WTC11 (cell line): ENCODE data around the gene TGFBRAP1. TPM values are rescaled to one million over a fixed set of nuclear protein-coding genes. Genes with fewer than 3 reads are reported as not detected.
A peak's percentile ranks its signal among the peaks of the same experiment; 100 is the strongest.

Source experiments
- ATAC-seq: fragments of 200-7000 bp; cut with Tn5 transposase; 2 replicates; pipeline ENCODE4 v1.10.0; 2021; ENCODE audit warnings: mild to moderate bottlenecking, moderate library complexity
- CTCF ChIA-PET: fragments of 300-600 bp; sonication (Branson Sonifier 250); formaldehyde crosslinking; loops from one replicate; lab custom pipeline; 2021; ENCODE audit warnings: antibody characterized with exemption; lab: Charles Lee
- POLR2A ChIA-PET: fragments of 350-600 bp; sonication (Branson Sonifier 250); formaldehyde crosslinking; loops from one replicate; lab custom pipeline; 2021; ENCODE audit warnings: antibody characterized with exemption; lab: Charles Lee
- DNase-seq: peaks from one replicate; pipeline ENCODE4 v3.0.0; 2021; ENCODE audit warnings: low spot score
- H3K27ac Mint-ChIP-seq: 2 replicates; pipeline ENCODE4 v1.8.0; 2021; ENCODE audit warnings: mixed read lengths
- H3K27me3 Mint-ChIP-seq: 2 replicates; pipeline ENCODE4 v1.8.0; 2021; ENCODE audit warnings: low read depth, mild to moderate bottlenecking, moderate library complexity, mixed read lengths
- H3K36me3 Mint-ChIP-seq: 2 replicates; pipeline ENCODE4 v1.8.0; 2021; ENCODE audit warnings: mixed read lengths
- H3K4me1 Mint-ChIP-seq: 2 replicates; pipeline ENCODE4 v1.8.0; 2022; ENCODE audit warnings: mixed read lengths
- H3K4me3 Mint-ChIP-seq: 2 replicates; pipeline ENCODE4 v1.8.0; 2021; ENCODE audit warnings: mild to moderate bottlenecking, moderate library complexity, mixed read lengths
- H3K9me3 Mint-ChIP-seq: 2 replicates; pipeline ENCODE4 v1.8.0; 2021; ENCODE audit warnings: mixed read lengths
- ATF1 ChIP-seq: sonication (generic); formaldehyde crosslinking; IDR thresholded peaks from 2 replicates; pipeline ENCODE4 v1.8.1; 2023; ENCODE audit warnings: mild to moderate bottlenecking, moderate library complexity, missing genetic modification reagents
- ELF4 ChIP-seq: sonication (generic); formaldehyde crosslinking; IDR thresholded peaks from 2 replicates; pipeline ENCODE4 v1.8.1; 2022; ENCODE audit warnings: low read depth, mild to moderate bottlenecking, moderate library complexity, missing genetic modification reagents
- EMX1 ChIP-seq: fragments of 250-450 bp; sonication (Bioruptor Pico); IDR thresholded peaks from 2 replicates; pipeline ENCODE4 v1.8.0; 2021; ENCODE audit warnings: mild to moderate bottlenecking
- GRHL2 ChIP-seq: fragments of 250-450 bp; sonication (Bioruptor Pico); IDR thresholded peaks from 2 replicates; pipeline ENCODE4 v1.8.0; 2022; ENCODE audit warnings: mild to moderate bottlenecking, moderate library complexity; ENCODE audit not compliant: insufficient replicate concordance, severe bottlenecking
- JUN ChIP-seq: sonication (generic); formaldehyde crosslinking; IDR thresholded peaks from 2 replicates; pipeline ENCODE4 v1.8.0; 2023; ENCODE audit warnings: mild to moderate bottlenecking, missing genetic modification reagents
- MXD4 ChIP-seq: fragments of 250-450 bp; sonication (Bioruptor Pico); IDR thresholded peaks from 2 replicates; pipeline ENCODE4 v1.8.0; 2021; ENCODE audit warnings: mild to moderate bottlenecking, moderate library complexity, borderline replicate concordance
- NR2C2 ChIP-seq: sonication (generic); formaldehyde crosslinking; IDR thresholded peaks from 2 replicates; pipeline ENCODE4 v1.8.0; 2022; ENCODE audit warnings: mild to moderate bottlenecking, missing genetic modification reagents
- SMAD4 ChIP-seq: sonication (generic); formaldehyde crosslinking; IDR thresholded peaks from 2 replicates; pipeline ENCODE4 v1.8.0; 2022; ENCODE audit warnings: mild to moderate bottlenecking, missing genetic modification reagents
- ZNF232 ChIP-seq: sonication (generic); formaldehyde crosslinking; IDR thresholded peaks from 2 replicates; pipeline ENCODE4 v1.8.0; 2022; ENCODE audit warnings: mild to moderate bottlenecking, missing genetic modification reagents
- total RNA-seq: library from RNA; stranded (reverse); gene quantifications from 3 replicates; pipeline ENCODE4 v1.2.3, GENCODE V29; 2021
- TF ChIP-seq, protein P1 (sequence below): sonication (generic); formaldehyde crosslinking; IDR thresholded peaks from 2 replicates; pipeline ENCODE4 v1.8.1; 2023; ENCODE audit warnings: mild to moderate bottlenecking, missing genetic modification reagents, moderate library complexity
- TF ChIP-seq, protein P2 (sequence below): sonication (generic); formaldehyde crosslinking; IDR thresholded peaks from 2 replicates; pipeline ENCODE4 v1.8.1; 2022; ENCODE audit warnings: missing genetic modification reagents, borderline replicate concordance
- TF ChIP-seq, protein P3 (sequence below): sonication (generic); formaldehyde crosslinking; IDR thresholded peaks from 2 replicates; pipeline ENCODE4 v1.8.1; 2022; ENCODE audit warnings: mild to moderate bottlenecking, missing genetic modification reagents, moderate library complexity, borderline replicate concordance
- TF ChIP-seq, protein P4 (sequence below): sonication (generic); formaldehyde crosslinking; IDR thresholded peaks from 2 replicates; pipeline ENCODE4 v1.8.1; 2023; ENCODE audit warnings: mild to moderate bottlenecking, missing genetic modification reagents, borderline replicate concordance
- TF ChIP-seq, protein P5 (sequence below): sonication (generic); formaldehyde crosslinking; IDR thresholded peaks from 2 replicates; pipeline ENCODE4 v1.8.0; 2022; ENCODE audit warnings: mild to moderate bottlenecking, missing genetic modification reagents
- TF ChIP-seq, protein P6 (sequence below): sonication (generic); formaldehyde crosslinking; IDR thresholded peaks from 2 replicates; pipeline ENCODE4 v1.8.1; 2023; ENCODE audit warnings: mild to moderate bottlenecking, missing genetic modification reagents, moderate library complexity
- TF ChIP-seq, protein P7 (sequence below): fragments of 250-450 bp; sonication (Bioruptor Pico); IDR thresholded peaks from 2 replicates; pipeline ENCODE4 v2.1.2; 2022; ENCODE audit warnings: mild to moderate bottlenecking, moderate library complexity

TGFBRAP1 gene
- total RNA-seq, 1 experiment from 2014 or later = 16.3 TPM

DNA sequence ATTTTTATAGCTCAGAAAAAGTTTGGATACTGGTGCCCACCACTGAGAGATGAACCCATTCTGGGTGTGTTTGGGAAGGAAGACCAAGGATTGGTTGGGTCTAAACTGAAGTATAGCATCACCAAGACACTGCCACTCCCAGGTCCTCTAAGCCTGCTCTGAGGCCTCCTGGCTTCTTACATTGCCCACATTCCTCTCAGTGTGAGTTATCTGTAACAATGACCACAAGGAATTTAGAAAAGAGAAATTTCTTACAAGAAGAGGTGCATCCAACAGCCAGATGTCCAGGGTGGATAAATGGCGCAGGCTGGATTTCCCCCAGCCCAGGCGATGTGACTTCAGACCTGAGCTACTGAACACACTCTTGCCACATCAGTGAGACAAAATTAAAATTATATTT, 89.6 kb downstream of the TGFBRAP1 start (continued):
- no peak for TF ChIP-seq MXD4 (CRISPR knock-in tag)
- no peak for TF ChIP-seq GRHL2 (CRISPR knock-in tag)
- no peak for TF ChIP-seq JUN
- TF ChIP-seq, protein P1, sequence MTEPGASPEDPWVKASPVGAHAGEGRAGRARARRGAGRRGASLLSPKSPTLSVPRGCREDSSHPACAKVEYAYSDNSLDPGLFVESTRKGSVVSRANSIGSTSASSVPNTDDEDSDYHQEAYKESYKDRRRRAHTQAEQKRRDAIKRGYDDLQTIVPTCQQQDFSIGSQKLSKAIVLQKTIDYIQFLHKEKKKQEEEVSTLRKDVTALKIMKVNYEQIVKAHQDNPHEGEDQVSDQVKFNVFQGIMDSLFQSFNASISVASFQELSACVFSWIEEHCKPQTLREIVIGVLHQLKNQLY (CRISPR knock-in tag) = no peak
- no peak for TF ChIP-seq ZNF232 (CRISPR knock-in tag)
- TF ChIP-seq, protein P2, sequence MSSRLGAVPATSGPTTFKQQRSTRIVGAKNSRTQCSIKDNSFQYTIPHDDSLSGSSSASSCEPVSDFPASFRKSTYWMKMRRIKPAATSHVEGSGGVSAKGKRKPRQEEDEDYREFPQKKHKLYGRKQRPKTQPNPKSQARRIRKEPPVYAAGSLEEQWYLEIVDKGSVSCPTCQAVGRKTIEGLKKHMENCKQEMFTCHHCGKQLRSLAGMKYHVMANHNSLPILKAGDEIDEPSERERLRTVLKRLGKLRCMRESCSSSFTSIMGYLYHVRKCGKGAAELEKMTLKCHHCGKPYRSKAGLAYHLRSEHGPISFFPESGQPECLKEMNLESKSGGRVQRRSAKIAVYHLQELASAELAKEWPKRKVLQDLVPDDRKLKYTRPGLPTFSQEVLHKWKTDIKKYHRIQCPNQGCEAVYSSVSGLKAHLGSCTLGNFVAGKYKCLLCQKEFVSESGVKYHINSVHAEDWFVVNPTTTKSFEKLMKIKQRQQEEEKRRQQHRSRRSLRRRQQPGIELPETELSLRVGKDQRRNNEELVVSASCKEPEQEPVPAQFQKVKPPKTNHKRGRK (CRISPR knock-in tag) = no peak

DNA sequence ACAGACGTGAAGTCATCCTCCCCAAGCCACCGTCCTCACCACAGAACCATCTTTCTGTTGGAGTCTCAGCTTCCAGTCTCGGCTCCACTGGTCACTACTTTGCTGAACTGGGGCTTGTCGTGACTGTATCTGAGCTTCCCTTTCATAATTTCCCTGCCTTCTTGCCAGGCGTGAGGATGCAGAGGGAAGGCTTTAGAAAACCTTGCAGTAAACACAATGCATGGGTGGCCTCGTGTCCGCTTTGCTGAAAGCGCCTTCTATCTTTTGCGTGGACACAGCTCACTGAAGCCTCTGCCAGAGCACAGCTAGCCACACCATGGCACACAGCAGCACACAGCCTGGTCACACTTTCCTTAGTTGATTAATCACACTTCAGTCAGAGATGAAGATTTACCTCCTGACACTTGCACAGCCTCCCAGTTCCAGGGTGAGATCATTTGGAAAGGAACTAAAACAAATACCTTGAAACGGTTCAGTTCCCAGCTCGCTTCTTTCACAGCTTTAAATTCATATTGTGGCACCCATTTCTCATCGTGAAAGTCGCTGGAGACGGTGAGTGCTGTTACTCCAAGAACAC, 90.8 kb downstream of the TGFBRAP1 start:
- no peaks in the 10 kb centered on the region for H3K9me3 Mint-ChIP-seq
- no peak overlapping the region for H3K27ac Mint-ChIP-seq
- peak overlapping the region; percentile 40; the same call in 1 of the 2 replicates for H3K4me3 Mint-ChIP-seq
- ATAC-seq (no peak), DNase-seq (no peak)
- H3K36me3 Mint-ChIP-seq = no peaks in the 10 kb centered on the region
- H3K4me1 Mint-ChIP-seq = peaks cover 21% of the 10 kb centered on the region
- POLR2A ChIA-PET = no interaction called here
- TF ChIP-seq, protein P1 (CRISPR knock-in tag) = no peak
- TF ChIP-seq EMX1 (CRISPR knock-in tag) (no peak), NR2C2 (CRISPR knock-in tag) (no peak), ATF1 (CRISPR knock-in tag) (no peak), ELF4 (CRISPR knock-in tag) (no peak), SMAD4 (no peak)
- TF ChIP-seq, protein P3, sequence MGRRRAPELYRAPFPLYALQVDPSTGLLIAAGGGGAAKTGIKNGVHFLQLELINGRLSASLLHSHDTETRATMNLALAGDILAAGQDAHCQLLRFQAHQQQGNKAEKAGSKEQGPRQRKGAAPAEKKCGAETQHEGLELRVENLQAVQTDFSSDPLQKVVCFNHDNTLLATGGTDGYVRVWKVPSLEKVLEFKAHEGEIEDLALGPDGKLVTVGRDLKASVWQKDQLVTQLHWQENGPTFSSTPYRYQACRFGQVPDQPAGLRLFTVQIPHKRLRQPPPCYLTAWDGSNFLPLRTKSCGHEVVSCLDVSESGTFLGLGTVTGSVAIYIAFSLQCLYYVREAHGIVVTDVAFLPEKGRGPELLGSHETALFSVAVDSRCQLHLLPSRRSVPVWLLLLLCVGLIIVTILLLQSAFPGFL (CRISPR knock-in tag) = no peak
- TF ChIP-seq, protein P4, sequence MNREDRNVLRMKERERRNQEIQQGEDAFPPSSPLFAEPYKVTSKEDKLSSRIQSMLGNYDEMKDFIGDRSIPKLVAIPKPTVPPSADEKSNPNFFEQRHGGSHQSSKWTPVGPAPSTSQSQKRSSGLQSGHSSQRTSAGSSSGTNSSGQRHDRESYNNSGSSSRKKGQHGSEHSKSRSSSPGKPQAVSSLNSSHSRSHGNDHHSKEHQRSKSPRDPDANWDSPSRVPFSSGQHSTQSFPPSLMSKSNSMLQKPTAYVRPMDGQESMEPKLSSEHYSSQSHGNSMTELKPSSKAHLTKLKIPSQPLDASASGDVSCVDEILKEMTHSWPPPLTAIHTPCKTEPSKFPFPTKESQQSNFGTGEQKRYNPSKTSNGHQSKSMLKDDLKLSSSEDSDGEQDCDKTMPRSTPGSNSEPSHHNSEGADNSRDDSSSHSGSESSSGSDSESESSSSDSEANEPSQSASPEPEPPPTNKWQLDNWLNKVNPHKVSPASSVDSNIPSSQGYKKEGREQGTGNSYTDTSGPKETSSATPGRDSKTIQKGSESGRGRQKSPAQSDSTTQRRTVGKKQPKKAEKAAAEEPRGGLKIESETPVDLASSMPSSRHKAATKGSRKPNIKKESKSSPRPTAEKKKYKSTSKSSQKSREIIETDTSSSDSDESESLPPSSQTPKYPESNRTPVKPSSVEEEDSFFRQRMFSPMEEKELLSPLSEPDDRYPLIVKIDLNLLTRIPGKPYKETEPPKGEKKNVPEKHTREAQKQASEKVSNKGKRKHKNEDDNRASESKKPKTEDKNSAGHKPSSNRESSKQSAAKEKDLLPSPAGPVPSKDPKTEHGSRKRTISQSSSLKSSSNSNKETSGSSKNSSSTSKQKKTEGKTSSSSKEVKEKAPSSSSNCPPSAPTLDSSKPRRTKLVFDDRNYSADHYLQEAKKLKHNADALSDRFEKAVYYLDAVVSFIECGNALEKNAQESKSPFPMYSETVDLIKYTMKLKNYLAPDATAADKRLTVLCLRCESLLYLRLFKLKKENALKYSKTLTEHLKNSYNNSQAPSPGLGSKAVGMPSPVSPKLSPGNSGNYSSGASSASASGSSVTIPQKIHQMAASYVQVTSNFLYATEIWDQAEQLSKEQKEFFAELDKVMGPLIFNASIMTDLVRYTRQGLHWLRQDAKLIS = no peak
- TF ChIP-seq, protein P5, sequence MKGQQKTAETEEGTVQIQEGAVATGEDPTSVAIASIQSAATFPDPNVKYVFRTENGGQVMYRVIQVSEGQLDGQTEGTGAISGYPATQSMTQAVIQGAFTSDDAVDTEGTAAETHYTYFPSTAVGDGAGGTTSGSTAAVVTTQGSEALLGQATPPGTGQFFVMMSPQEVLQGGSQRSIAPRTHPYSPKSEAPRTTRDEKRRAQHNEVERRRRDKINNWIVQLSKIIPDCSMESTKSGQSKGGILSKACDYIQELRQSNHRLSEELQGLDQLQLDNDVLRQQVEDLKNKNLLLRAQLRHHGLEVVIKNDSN (CRISPR knock-in tag) = no peak
- TF ChIP-seq, protein P2 (CRISPR knock-in tag) = no peak
- TF ChIP-seq, protein P6, sequence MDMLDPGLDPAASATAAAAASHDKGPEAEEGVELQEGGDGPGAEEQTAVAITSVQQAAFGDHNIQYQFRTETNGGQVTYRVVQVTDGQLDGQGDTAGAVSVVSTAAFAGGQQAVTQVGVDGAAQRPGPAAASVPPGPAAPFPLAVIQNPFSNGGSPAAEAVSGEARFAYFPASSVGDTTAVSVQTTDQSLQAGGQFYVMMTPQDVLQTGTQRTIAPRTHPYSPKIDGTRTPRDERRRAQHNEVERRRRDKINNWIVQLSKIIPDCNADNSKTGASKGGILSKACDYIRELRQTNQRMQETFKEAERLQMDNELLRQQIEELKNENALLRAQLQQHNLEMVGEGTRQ = no peak
- TF ChIP-seq, protein P7, sequence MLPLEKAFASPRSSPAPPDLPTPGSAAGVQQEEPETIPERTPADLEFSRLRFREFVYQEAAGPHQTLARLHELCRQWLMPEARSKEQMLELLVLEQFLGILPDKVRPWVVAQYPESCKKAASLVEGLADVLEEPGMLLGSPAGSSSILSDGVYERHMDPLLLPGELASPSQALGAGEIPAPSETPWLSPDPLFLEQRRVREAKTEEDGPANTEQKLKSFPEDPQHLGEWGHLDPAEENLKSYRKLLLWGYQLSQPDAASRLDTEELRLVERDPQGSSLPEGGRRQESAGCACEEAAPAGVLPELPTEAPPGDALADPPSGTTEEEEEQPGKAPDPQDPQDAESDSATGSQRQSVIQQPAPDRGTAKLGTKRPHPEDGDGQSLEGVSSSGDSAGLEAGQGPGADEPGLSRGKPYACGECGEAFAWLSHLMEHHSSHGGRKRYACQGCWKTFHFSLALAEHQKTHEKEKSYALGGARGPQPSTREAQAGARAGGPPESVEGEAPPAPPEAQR (CRISPR knock-in tag) = no peak
- peaks cover 29% of the 10 kb centered on the region for H3K27me3 Mint-ChIP-seq
- CTCF ChIA-PET = interaction anchor here (0.6 to 7.7 kb wide), 56 partner anchors 9 to 1365 kb away, joined by 3 to 200 read pairs (median 5); partner anchors contain the start of genes FHL2 and MRPS9
